NCI-H2227 treated with DMSO at 0.1 percent for 48 hours (cell line): Measurements from ENCODE around the gene ZNFX1.

Experiments used
- DNase-seq: peaks from one replicate; lab custom pipeline; 2025; lab: John Stamatoyannopoulos, UW

Gene ZNFX1

DNA sequence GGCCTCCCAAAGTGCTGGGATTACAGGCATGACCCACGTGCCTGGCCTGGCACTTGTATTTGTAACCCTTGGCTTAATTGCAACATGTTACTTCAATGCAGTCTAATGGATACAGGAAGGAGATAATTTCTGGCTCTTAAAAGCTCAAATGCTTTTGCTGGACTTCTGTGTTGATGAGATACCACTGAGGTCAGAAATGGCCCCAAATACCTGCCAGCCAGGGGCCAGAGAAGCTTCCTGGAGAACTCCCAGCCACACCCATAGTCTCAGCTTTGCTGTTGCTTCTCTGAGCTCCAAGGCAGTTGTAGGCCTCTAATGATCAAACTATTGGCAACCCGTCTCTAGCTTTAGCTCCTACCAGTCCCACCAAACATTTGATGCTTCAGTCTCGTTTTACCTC lies 14.2 kb upstream of the ZNFX1 start:
- no peak for DNase-seq

DNA sequence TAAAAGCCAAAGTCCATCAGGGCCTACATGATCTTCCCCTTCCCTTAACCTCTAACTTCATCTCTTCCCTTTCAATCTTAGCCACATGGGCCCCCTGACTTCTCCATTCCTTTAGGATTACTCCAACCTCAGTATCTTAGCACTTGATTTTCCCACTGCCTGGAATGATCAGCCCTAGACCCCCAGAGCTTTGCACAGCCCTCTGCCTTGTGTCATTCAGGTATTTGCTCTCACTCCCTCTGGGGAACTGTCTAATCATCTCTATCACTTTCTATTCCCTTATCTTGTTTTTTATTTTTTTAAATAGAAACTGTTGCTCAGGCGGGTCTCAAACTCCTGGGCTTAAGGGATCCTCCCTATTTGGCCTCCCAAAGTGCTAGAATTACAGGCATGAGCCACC lies 13.3 kb upstream of the ZNFX1 start:
- DNase-seq, result no peak

GRCh38 chr20:49290608-49291191 lies 12.8 kb upstream of the ZNFX1 start:
- DNase-seq, result no peak

- DNase-seq, result no peak
Measured at GRCh38 chr20:49288784-49289696, 11.2 kb upstream of the ZNFX1 start.

- no peak for DNase-seq
Measured at GRCh38 chr20:49288250-49288751, 10.4 kb upstream of the ZNFX1 start.

DNA sequence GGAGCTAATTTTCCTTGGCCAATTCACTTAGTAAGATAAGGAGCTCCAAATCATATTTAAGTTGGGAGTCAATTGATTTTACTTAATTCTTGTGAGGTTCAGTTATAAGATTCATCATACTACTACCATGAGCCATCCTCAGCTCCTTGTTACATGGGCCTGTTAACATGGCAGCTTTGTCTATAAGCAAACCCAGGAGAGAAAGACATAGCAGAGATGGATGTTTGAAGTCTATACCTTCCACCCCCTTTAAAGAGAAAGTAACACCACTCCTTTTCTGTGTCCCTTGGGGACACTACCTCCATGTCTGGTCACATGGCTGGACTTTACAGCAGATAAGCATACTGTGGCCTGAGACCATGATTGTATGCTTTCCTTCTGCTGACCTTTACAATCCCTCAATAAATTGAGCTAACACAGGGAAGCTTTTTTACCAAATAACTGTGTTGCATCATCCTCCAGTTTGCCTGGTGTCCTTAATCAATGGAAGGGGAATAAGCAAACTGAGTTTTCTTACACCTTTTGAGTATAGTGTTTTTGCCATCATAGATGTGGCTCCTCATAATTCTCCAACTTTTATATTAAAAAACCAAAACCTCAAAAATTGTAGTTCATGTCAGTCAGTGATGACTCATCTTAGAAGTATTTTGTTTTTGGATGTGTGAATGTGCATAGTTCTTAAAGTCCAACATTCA lies 9.8 kb upstream of the ZNFX1 start:
- no peak for DNase-seq

- no peak for DNase-seq
Measured at GRCh38 chr20:49286689-49287551, 9.1 kb upstream of the ZNFX1 start.

GRCh38 chr20:49285813-49286494 lies 8.1 kb upstream of the ZNFX1 start:
- no peak for DNase-seq

GRCh38 chr20:49285233-49285668 lies 7.4 kb upstream of the ZNFX1 start:
- DNase-seq, result no peak

- DNase-seq, result no peak
Measured at GRCh38 chr20:49284818-49285217, 7.0 kb upstream of the ZNFX1 start.

DNA sequence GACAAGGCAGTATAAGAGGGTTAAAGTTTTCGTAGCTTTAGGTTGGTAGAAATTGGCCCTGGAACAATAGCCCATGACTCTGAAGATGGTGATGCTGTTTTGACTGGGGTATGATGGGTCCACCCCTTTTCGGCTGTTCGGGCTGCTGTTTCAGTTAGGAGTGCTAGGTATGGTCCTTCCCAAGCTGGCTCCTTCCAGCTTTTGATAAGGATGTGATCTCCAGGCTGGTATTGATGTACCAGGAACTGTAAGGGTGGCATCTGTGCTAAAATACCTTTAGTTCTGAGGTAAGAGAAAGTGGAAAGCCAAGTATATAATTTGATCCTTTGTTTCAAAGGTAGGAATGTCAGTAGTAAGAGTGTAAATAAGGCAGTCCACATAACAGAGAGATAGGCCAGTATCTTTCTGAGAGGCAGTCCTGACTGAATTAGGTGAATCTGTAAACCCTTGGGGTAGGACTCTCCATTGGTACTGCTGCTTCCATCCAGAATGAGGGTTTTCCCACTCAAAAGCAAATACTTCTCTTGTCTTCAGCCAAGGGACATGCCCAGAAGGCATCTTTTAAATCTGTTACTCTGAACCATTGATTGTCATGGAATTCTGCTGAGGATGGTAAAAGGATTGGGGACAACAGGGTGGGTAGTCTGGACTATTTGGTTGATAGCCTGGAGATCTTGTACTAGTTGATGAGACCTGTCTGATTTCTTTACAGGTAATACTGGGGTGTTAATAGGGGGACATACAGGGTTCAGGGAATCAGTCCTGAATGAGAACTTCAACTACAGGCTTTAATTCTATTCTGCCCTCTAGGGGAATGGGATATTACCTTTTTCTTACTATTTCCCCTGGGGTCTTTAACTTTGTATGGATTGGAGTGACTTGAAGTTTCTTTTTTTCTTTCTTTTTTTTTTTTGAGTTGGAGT lies 6.1 kb upstream of the ZNFX1 start:
- no peak for DNase-seq

- no peak for DNase-seq
Measured at GRCh38 chr20:49283176-49283702, 5.4 kb upstream of the ZNFX1 start.

- no peak for DNase-seq
Measured at GRCh38 chr20:49282584-49283171, 4.8 kb upstream of the ZNFX1 start.

- DNase-seq, result no peak
Measured at GRCh38 chr20:49281913-49282467, 4.1 kb upstream of the ZNFX1 start.

DNA sequence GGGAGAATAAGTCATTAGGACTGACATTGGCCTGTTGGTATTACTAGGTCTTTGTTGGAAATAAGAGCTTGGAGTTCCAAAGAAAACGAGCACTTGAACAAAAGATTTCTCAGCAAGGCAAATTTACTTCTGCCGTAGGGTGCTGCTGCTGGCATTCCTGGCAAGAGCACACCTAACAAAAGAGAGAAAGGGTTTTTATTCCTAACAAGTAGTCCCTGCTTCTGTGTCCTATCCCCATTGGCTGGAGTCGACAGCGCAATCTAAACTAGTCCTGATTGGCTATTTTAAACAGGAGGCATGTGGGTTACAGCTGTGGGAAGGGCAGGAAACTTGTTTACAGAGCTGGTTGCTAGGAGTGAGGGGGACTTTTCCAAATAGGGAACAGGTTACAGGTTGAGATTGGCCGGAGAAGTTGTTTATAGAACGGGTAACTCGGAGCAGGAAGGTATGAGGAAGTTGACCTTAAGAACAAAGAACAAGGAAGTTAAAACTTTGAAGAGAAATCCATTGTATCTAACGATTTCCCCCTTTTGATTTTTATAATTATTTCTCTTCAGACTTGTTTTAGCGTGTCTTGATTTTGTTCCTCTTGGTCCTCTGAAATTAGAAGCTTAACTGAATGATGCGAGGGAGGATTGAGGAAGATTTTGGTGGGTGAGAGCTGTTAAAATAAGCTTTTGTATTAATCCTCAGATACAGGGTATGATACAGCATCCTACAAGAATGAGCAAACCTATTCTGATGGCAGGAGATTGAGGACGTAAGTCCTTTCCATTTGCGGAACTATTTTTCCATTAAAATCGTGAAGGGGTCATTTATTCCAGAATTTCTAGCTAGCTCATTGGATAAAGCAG lies 3.4 kb upstream of the ZNFX1 start:
- DNase-seq, result no peak

DNA sequence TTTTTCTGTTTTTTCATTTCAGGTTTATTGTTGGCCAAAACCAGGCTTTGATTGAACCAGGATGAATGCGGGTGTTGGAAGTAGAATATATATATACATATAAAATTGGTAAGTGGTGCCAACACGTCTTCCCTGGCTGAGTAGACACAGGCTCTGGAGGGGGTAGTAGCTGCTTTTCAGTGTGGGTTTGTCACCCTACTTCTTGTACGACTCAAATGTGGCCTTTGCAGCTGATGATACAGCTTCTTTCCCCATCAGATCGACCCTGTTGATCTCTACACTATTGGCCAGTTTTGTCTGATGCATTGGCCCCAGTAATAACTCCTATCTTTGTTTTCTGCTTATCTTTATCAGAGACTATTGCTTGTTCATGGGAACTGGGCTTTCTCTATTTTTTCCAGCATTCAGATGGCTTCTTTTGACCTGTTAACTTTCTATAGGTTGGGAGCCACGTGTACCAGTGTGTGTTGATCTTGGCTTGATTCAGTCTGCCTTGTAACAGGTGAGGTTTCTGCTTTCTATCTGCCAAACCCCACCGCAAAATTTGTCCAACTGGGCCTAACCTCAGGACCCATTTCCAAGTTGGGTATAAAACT lies 2.7 kb upstream of the ZNFX1 start:
- DNase-seq, result no peak

DNA sequence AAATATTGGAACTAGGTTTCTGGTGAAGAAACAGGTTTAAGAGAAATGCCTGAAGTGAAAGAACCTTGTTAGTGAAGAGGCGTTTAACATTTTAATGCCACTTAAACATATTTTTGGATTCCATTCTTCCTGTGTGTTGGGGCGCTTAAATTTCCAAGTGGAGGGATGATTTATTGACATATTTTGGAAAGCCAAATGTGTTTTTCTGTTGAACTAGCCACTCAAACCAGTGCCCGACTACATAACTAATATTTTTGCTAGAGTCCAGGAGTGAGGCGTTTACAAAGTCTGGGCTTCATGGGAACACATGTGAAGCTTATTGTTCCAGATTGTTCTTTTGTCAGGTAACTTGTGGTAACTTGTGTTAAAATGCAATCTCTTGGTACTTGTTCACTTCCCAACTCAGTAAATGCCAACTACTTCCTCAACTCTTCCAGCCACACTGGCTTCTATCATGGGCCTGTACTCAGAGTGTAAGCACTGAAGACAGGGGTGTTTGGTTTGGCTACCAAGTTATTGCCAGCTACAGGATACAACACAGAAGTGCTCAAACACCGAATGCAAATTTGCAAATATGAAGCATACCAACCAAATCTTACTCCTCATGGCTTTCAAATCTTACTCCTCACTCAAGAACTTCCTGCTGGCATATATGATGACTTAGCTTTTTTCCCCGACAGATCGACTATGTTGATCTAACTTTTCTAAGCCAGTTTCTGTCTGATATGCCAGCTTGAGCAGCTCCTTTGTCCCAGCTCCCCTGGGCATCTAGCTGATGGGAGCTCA lies 2.0 kb upstream of the ZNFX1 start:
- no peak for DNase-seq
